ENCODE data around the gene CDH4. TPM values are rescaled to one million over a fixed set of nuclear protein-coding genes. Genes with fewer than 3 reads are reported as not detected.

The CDH4 gene
- total RNA-seq, 2 donors from 2014 or later: not detected

DNA sequence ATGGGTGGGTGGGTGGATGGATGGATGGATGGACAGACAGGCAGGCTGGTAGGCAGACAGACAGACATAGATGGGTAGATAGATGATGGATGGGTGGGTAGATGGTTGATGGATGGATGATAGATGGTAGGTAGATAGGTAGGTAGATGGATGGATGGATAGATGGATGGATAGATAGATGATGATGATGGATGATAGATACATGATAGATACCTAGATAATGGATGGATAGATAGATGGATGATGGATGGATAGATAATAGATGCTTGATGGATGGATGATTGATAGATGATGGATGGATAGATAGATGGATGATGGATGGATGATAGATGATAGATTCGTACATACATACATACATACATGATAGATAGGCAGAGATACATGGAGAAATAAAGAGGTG, 368.1 kb downstream of the CDH4 start:
- DNase-seq (ENCODE audit: low spot score): no peak
- H3K4me3 Mint-ChIP-seq: no peak overlapping the region
- H3K36me3 Mint-ChIP-seq: no peaks in the 10 kb centered on the region
- no peak for ATAC-seq
- no peaks in the 10 kb centered on the region for H3K27me3 Mint-ChIP-seq
- no peak overlapping the region for H3K27ac Mint-ChIP-seq
- no peaks in the 10 kb centered on the region for H3K9me3 Mint-ChIP-seq
- H3K4me1 Mint-ChIP-seq (ENCODE audit: low read depth in 2 of 2): peaks cover 0 to 3% of the 10 kb centered on the region in 2 donors

DNA sequence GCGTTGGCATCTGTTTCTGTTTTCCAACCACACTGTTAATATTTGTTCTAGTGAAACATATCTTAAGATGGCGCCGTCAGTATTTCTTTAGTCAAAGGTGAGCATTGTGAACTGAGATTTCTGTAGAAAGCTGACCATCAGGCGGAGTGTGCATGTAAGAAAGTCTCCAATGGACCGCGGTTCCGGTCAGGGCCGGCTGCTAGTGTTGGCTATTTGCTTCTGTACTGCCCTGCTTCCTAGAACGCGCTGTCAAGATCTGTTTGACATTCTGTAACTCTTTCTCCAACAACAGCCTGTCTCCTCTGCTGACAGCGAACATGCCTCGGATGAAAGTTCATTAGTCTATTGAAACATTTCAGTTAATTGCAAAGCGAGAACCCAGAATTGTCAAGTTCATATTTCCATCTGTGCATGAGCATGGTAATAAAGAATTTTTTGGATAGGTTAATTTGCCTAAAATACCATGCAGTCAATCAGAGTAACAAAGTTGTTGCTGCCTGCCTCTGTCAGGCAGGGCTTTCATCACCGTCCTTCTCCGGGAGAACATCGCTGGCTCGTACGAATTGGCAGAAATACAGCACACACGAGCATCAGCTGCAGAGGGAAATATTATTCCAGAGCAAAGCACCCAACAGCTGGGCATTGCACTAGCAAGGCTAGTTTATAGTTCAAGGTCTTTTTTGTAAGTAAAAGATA, 369.1 kb downstream of the CDH4 start:
- Mint-ChIP-seq H3K4me1 (ENCODE audit: low read depth in 2 of 2) (peaks cover 0 to 3% of the 10 kb centered on the region in 2 donors), H3K36me3 (no peaks in the 10 kb centered on the region), H3K4me3 (no peak overlapping the region), H3K27ac (no peak overlapping the region), H3K27me3 (no peaks in the 10 kb centered on the region), H3K9me3 (no peaks in the 10 kb centered on the region)
- ATAC-seq (no peak), DNase-seq (ENCODE audit: low spot score) (no peak)

- no peak for DNase-seq (ENCODE audit: low spot score)
Observed at GRCh38 chr20:61621852-61622251, 369.8 kb downstream of the CDH4 start.

DNA sequence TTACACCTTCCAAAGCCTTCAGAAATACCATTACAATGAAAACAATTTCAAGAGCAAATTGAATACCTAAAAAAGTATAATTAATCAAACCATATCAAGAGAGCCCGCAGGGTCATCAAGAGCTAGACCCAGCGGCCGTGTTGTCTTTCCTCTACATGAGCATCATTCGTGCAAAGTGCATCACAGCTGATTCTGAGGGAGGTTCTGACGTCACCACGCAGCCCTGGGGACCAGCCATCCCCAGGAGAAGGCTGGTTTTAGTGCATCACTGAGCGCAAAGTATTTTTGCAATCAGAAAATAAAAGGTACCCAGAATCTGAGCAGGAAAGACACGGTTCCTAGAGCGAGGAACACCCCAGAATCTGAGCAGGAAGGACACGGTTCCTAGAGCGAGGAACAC, 371.4 kb downstream of the CDH4 start:
- no peak overlapping the region for H3K27ac Mint-ChIP-seq
- DNase-seq (ENCODE audit: low spot score): no peak

More at GRCh38 chr20:61621852-61622251, 369.8 kb downstream of the CDH4 start:
- Mint-ChIP-seq H3K27me3 (no peaks in the 10 kb centered on the region), H3K36me3 (no peaks in the 10 kb centered on the region), H3K9me3 (no peaks in the 10 kb centered on the region), H3K4me3 (no peak overlapping the region), H3K27ac (no peak overlapping the region), H3K4me1 (ENCODE audit: low read depth in 2 of 2) (peaks cover 0 to 3% of the 10 kb centered on the region in 2 donors)
- no peak for ATAC-seq

DNA sequence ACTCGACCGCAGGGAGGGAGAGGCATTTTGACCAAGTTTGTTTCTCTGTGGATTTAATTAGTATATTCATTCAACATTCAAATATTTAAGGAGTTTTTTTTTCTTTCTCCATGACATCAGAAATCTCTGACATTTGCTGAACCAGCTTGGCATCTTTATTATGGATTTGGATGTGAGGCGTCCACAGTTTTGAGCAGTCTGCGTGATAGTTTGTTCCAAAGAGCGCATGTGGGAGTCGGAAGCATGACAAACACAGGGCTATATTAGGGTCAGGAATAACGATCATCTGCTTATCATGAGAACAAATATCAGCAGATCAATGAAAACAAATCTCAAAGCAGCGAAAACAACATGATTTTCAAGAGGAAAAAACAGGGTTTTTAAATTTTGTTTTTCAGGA, 373.2 kb downstream of the CDH4 start:
- H3K27ac Mint-ChIP-seq: no peak overlapping the region
- H3K4me1 Mint-ChIP-seq (ENCODE audit: low read depth in 2 of 2): no peaks in the 10 kb centered on the region
- H3K4me3 Mint-ChIP-seq: no peak overlapping the region
- DNase-seq (ENCODE audit: low spot score) (no peak), ATAC-seq (no peak)
- H3K27me3 Mint-ChIP-seq: no peaks in the 10 kb centered on the region
- no peaks in the 10 kb centered on the region for H3K9me3 Mint-ChIP-seq
- no peaks in the 10 kb centered on the region for H3K36me3 Mint-ChIP-seq

More for the DNA sequence above, 371.4 kb downstream of the CDH4 start:
- Mint-ChIP-seq H3K9me3 (no peaks in the 10 kb centered on the region), H3K4me3 (no peak overlapping the region), H3K4me1 (ENCODE audit: low read depth in 2 of 2) (peaks cover 0 to 3% of the 10 kb centered on the region in 2 donors), H3K27me3 (no peaks in the 10 kb centered on the region), H3K36me3 (no peaks in the 10 kb centered on the region)
- ATAC-seq: no peak

GRCh38 chr20:61626412-61626811, 374.4 kb downstream of the CDH4 start:
- Mint-ChIP-seq H3K27ac (no peak overlapping the region), H3K4me3 (no peak overlapping the region), H3K9me3 (no peaks in the 10 kb centered on the region), H3K4me1 (ENCODE audit: low read depth in 2 of 2) (no peaks in the 10 kb centered on the region), H3K36me3 (no peaks in the 10 kb centered on the region), H3K27me3 (no peaks in the 10 kb centered on the region)
- ATAC-seq (no peak), DNase-seq (ENCODE audit: low spot score) (no peak)

GRCh38 chr20:61627791-61628415, 375.8 kb downstream of the CDH4 start:
- Mint-ChIP-seq H3K4me3 (no peak overlapping the region), H3K4me1 (ENCODE audit: low read depth in 2 of 2) (no peaks in the 10 kb centered on the region), H3K36me3 (no peaks in the 10 kb centered on the region), H3K9me3 (peaks cover under 1% of the 10 kb centered on the region), H3K27me3 (no peaks in the 10 kb centered on the region), H3K27ac (no peak overlapping the region)
- DNase-seq (ENCODE audit: low spot score) (no peak), ATAC-seq (no peak)

- DNase-seq (ENCODE audit: low spot score) (no peak), ATAC-seq (no peak)
- H3K9me3 Mint-ChIP-seq: peaks cover 3% of the 10 kb centered on the region
- H3K27ac Mint-ChIP-seq: no peak overlapping the region
- no peaks in the 10 kb centered on the region for H3K36me3 Mint-ChIP-seq
- H3K4me1 Mint-ChIP-seq (ENCODE audit: low read depth in 2 of 2): no peaks in the 10 kb centered on the region
- no peaks in the 10 kb centered on the region for H3K27me3 Mint-ChIP-seq
- H3K4me3 Mint-ChIP-seq: no peak overlapping the region
Observed at GRCh38 chr20:61628480-61628879, 376.4 kb downstream of the CDH4 start.

DNA sequence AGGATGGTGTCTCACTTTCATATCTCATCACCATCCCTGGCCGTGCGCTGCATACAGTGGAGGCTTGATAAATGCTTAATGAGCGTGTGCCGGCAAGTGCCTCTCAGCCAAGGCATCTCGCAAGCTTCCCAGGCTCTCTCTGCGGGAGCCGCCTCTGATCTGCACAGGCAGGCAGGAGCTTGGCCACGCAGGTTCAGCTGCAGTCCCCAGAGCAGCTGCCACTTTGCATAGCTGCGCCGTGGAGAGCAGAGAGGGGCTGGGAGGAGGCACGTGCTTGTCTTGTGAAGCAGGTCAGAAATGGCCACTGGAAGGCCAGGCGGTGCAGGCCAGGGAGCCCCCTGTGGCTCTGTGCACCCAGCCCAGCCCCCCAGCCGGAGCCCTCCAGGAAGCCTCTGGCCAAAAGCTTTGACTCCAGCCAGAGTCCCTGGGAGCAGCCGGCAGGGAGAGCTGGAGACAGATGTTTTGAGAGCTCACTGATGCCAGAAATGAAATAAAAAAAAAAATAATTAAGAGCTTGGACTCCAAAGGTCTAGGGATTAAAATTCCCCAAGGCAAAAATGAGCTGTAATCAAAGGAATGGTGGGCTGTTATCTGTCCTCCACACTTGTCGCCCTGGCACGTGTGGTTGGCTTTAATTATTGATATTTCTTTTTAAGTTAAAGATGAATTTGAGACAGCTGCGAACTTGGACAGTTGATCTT, 377.0 kb downstream of the CDH4 start:
- DNase-seq (ENCODE audit: low spot score) (peak; percentile 46), ATAC-seq (no peak)
- H3K4me1 Mint-ChIP-seq (ENCODE audit: low read depth in 2 of 2): no peaks in the 10 kb centered on the region
- H3K9me3 Mint-ChIP-seq: peaks cover 3% of the 10 kb centered on the region
- H3K36me3 Mint-ChIP-seq: no peaks in the 10 kb centered on the region
- no peak overlapping the region for H3K4me3 Mint-ChIP-seq
- no peaks in the 10 kb centered on the region for H3K27me3 Mint-ChIP-seq
- H3K27ac Mint-ChIP-seq: no peak overlapping the region

- no peak for ATAC-seq
- no peak overlapping the region for H3K4me3 Mint-ChIP-seq
Observed at GRCh38 chr20:61629602-61630390, 377.7 kb downstream of the CDH4 start.

GRCh38 chr20:61630391-61630650, 378.3 kb downstream of the CDH4 start:
- H3K4me3 Mint-ChIP-seq: no peak overlapping the region
- no peaks in the 10 kb centered on the region for H3K36me3 Mint-ChIP-seq
- peaks cover 3% of the 10 kb centered on the region for H3K9me3 Mint-ChIP-seq
- H3K27ac Mint-ChIP-seq: no peak overlapping the region
- ATAC-seq (no peak), DNase-seq (ENCODE audit: low spot score) (no peak)
- no peaks in the 10 kb centered on the region for H3K27me3 Mint-ChIP-seq
- H3K4me1 Mint-ChIP-seq (ENCODE audit: low read depth in 2 of 2): no peaks in the 10 kb centered on the region

More at GRCh38 chr20:61629602-61630390, 377.7 kb downstream of the CDH4 start:
- no peaks in the 10 kb centered on the region for H3K4me1 Mint-ChIP-seq (ENCODE audit: low read depth in 2 of 2)
- H3K36me3 Mint-ChIP-seq: no peaks in the 10 kb centered on the region
- H3K27ac Mint-ChIP-seq: no peak overlapping the region
- peak; percentile 18 for DNase-seq (ENCODE audit: low spot score)
- H3K9me3 Mint-ChIP-seq: peaks cover 3% of the 10 kb centered on the region
- no peaks in the 10 kb centered on the region for H3K27me3 Mint-ChIP-seq

GRCh38 chr20:61630816-61631215, 378.8 kb downstream of the CDH4 start:
- Mint-ChIP-seq H3K9me3 (peaks cover 3% of the 10 kb centered on the region), H3K4me1 (ENCODE audit: low read depth in 2 of 2) (no peaks in the 10 kb centered on the region), H3K4me3 (no peak overlapping the region), H3K27ac (no peak overlapping the region), H3K27me3 (no peaks in the 10 kb centered on the region), H3K36me3 (no peaks in the 10 kb centered on the region)
- ATAC-seq (no peak), DNase-seq (ENCODE audit: low spot score) (peak; percentile 20)

DNA sequence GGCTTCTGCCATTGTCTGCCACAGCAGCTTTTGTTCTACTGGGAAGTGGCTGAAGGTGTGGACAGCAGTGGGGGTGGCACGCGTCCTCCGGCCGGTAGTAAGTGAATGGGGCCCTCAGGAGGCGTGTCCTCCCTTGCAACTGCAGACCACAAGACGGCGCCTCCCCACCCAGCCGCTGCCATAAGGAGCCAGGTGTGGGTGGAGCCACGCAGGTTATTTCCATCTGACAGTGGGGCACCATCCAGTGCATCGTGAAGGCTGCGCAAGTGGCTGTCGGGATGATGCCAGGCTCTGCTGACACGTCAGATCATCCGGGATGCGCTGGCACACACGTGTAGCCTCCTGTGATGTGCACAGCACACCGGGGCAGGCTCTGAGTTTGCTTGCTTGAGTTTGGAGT, 379.7 kb downstream of the CDH4 start:
- Mint-ChIP-seq H3K9me3 (peaks cover 3% of the 10 kb centered on the region), H3K4me1 (ENCODE audit: low read depth in 2 of 2) (no peaks in the 10 kb centered on the region)

DNA sequence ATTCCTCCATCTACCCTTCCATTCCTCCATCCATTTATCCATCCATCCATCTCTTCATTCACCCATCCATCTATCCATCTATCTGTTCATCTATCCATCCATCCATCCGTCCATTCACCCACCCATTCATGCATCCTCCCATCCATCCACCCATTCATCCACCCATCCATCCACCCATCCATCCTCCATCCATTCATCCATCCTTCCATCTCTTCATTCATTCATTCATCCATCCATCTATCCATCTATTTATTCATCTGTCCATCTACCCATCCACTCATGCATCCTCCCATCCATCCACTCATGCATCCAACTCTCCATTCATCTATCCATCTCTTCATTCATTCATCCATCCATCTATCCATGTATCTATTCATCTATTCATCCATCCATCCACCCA, 380.9 kb downstream of the CDH4 start:
- Mint-ChIP-seq H3K27ac (no peak overlapping the region), H3K27me3 (no peaks in the 10 kb centered on the region), H3K9me3 (peaks cover 3% of the 10 kb centered on the region), H3K36me3 (no peaks in the 10 kb centered on the region), H3K4me3 (no peak overlapping the region), H3K4me1 (ENCODE audit: low read depth in 2 of 2) (no peaks in the 10 kb centered on the region)
- DNase-seq (ENCODE audit: low spot score): no peak
- no peak for ATAC-seq

More for the DNA sequence above, 379.7 kb downstream of the CDH4 start:
- Mint-ChIP-seq H3K27ac (no peak overlapping the region), H3K27me3 (no peaks in the 10 kb centered on the region), H3K36me3 (no peaks in the 10 kb centered on the region), H3K4me3 (no peak overlapping the region)
- ATAC-seq: no peak
- DNase-seq (ENCODE audit: low spot score): peak; percentile 51

All from natural killer cell treated with Interleukin-12 subunit alpha and Interleukin-12 subunit beta and Interleukin-15 and Interleukin-18, amount 100 ng/mL, for 72 hours (primary cell).